ENCODE results near the gene SULT6B1.

The SULT6B1 gene

DNA sequence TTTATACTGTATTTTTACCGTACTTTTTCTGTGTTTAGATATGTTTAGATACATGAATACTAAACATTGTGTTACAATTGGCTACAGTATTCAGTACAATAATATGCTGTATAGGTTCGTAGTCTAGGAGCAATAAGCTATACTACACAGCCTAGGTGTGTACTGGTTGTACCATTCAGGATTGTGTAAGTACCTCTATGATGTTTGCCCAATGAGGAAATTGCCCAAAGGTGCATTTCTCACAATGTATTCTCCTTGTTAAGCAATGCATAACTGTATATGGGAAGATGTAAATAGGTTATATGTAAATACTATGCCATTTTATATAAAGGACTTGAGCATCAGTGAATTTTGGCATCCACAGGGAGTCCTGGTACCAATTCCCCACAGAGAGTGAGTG, 42.4 kb downstream of the SULT6B1 start:
- no peak for DNase-seq

DNA sequence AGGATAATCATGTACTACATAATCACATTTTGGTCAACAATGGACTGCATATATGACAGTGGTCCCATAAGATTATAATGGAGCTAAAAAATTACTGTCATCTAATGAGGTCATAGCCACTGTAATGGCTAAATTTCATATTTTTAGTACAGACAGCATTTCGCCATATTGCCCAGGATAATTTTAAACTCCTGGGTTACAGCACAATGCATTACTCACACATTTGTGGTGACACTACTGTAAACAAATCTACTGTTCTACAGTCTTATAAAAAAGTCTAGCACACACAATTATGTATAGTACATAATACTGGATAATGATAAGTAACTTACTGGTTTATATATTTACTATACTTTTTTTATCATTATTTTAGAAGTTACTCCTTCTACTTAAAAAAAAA, 44.5 kb downstream of the SULT6B1 start:
- no peak for DNase-seq

DNA sequence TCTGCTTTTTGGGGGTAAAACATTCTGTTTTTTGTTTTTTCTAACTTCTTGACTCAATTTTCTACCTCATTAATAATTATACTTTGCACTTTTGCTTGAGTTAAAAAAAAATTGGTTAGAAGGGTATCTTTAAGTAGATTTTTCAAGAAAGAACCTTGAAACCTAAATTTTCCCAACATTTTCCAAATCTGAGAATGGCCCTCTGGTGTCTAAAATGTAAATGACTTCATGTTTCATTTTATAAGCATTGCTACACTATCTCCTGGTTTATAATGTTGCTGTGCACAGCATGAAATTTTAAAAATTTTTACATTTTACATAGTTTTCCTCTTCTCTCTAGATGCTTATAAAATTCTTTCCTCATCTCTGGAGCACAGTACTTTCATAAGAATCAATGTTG, 45.9 kb downstream of the SULT6B1 start:
- no peak for DNase-seq

DNA sequence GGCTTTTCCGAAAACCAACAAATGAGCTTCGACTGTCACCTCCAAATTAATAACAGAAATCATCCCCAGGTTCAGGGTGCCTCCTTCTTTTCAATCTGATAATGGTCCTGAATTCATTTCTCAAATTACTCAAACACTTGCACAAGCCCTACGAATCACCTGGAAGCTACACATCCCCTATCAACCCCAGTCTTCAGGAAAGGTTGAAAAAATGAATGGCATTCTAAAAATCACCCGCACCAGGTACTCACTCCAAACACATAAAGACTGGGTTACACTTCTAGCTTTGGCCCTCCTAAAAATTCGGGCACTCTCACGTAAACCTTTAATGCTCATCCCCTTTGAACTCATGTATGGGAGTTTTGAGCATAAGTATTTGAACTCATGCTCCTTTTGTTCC, 55.6 kb downstream of the SULT6B1 start:
- DNase-seq, result no peak

DNA sequence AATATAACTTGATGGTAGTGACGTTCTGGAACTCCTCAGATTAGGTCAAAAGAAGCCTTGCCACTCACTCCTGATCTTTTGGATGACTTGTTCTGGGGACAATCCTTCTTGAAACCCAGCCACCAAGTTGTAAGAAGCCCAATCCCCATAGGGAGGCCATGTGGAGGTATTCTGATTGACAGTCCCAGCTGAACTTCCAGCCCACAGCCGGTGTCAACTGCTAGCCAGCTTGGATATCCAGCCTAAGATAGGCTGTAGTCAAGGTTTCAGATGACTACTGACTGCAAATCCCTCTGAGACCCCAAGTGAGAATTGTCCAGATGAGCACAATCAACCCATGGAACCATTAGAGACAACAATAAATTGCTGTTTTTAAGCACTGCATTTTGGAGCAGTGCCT, 63.1 kb downstream of the SULT6B1 start:
- no peak for DNase-seq

DNA sequence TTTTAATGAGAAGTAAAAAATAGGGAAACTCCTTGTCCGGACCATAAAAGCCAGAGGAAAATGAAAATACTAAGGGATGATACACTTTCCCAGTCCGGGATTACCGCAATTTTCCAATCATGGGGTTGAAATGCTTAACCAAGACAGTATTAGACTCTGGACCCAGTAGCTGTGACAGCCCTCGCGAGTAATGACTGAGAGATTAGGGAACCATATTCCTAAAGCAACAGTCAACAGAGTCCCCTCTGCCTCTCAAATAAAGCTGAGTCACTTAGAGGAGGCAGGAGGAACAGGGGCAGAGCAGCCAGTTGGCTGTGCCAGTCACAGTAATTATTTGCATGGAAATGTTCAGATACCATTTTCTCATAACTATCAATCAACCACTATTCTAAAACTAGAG, 69.3 kb downstream of the SULT6B1 start:
- DNase-seq, result no peak
